ENCODE data around the gene CAP2. TPM values are rescaled to one million over a fixed set of nuclear protein-coding genes. Genes with fewer than 3 reads are reported as not detected.

CAP2 gene
- total and polyA plus RNA-seq, 3 donors from 2014 or later, result 1.6 to 5.2 (median 2.9) TPM

DNA sequence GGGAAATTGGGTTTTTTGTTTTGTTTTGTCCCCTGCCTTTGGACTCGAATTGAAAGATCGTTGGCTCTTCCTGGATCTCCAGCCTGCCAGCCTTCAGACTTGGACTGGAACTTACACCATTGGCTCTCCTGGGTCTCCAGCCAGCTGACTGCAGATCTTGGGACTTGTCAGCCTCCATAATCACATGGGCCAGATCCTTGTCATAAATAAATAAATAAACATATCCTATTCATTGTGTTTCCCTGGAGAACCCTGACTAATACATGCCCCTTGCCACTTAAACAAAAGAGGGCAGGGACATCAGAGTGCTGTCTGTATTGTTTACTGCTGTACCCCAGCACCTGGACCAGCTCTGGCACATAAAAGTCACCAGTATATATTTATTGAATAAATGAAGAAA, 101.5 kb downstream of the CAP2 start:
- Histone ChIP-seq H3K36me3 (ENCODE audit: low read depth, missing control alignments) (no peaks in the 10 kb centered on the region), H3K9me3 (no peaks in the 10 kb centered on the region), H3K4me1 (no peaks in the 10 kb centered on the region), H3K27me3 (no peaks in the 10 kb centered on the region), H3K4me3 (no peak overlapping the region), H3K27ac (no peak overlapping the region)
- intact Hi-C loops (cut with DNase I; ENCODE audit: low total_unique reads), result no loop called here
- TF ChIP-seq POLR2A (IDR thresholded peaks at IDR 0.05), result no peak
- TF ChIP-seq, protein P1, sequence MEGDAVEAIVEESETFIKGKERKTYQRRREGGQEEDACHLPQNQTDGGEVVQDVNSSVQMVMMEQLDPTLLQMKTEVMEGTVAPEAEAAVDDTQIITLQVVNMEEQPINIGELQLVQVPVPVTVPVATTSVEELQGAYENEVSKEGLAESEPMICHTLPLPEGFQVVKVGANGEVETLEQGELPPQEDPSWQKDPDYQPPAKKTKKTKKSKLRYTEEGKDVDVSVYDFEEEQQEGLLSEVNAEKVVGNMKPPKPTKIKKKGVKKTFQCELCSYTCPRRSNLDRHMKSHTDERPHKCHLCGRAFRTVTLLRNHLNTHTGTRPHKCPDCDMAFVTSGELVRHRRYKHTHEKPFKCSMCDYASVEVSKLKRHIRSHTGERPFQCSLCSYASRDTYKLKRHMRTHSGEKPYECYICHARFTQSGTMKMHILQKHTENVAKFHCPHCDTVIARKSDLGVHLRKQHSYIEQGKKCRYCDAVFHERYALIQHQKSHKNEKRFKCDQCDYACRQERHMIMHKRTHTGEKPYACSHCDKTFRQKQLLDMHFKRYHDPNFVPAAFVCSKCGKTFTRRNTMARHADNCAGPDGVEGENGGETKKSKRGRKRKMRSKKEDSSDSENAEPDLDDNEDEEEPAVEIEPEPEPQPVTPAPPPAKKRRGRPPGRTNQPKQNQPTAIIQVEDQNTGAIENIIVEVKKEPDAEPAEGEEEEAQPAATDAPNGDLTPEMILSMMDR (IDR thresholded peaks at IDR 0.05), result no peak
- WGBS, 2 donors, result 92 to 94% methylated on average over 2 of the region's 2 CpGs
- DNase-seq, result no peak

DNA sequence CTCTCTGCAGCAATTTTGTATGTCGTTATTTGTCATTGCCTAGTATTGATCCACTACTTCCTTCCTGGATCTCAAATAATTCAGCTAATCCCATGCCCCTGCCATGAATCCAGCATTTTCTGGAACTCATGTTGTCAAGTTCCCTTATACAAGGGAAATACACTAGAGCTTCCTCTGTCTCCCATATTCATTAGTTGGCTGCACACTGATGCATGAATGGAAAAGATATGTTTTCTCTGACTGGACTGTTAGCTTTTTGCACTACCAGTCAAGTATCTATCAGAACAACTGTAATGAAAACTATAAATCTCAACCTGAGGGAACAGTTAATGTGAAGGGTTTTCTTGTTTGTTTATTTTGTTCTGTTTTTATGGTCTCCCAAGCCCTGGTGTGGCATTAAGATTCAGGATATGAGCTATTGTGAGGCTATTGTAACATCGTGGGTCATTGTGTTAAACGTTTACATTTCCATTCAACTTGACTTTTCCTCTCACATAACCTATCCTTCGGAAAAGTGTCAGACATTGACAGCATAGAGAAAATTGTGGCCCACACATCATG, 104.2 kb downstream of the CAP2 start:
- no peak for DNase-seq
- 69 to 72% methylated on average over 4 of the region's 4 CpGs for WGBS, 2 donors
- no peak overlapping the region for H3K27ac ChIP-seq
- H3K36me3 ChIP-seq (ENCODE audit: low read depth, missing control alignments), result no peaks in the 10 kb centered on the region
- H3K27me3 ChIP-seq, result no peaks in the 10 kb centered on the region
- no peak overlapping the region for H3K4me3 ChIP-seq
- TF ChIP-seq, protein P1 (IDR thresholded peaks at IDR 0.05), result no peak
- TF ChIP-seq POLR2A (IDR thresholded peaks at IDR 0.05), result no peak
- intact Hi-C loops (cut with DNase I; ENCODE audit: low total_unique reads), result no loop called here
- no peaks in the 10 kb centered on the region for H3K9me3 ChIP-seq
- H3K4me1 ChIP-seq, result no peaks in the 10 kb centered on the region

DNA sequence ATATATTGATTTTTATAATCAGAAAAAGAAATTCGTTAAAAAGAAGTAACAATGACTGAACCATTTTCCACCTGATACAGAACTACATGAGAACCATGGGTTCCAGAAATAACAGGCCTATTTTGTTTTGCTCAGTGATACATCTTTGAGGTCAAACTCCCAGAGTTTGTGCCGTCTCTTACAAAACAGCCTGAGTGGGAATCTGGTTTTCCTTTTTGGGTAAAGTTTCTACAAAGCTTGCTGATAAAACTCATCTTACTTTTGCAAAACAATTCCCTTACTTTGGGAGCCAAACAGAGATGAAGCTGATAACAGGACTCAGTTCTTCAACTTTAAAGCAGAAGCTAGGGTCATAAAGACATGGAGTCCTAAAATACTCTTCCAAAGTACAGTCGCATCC, 108.0 kb downstream of the CAP2 start:
- intact Hi-C loops (cut with DNase I; ENCODE audit: low total_unique reads), result no loop called here
- no peak overlapping the region for H3K27ac ChIP-seq
- TF ChIP-seq, protein P1 (IDR thresholded peaks at IDR 0.05), result no peak
- TF ChIP-seq POLR2A (IDR thresholded peaks at IDR 0.05), result no peak
- no peaks in the 10 kb centered on the region for H3K9me3 ChIP-seq
- DNase-seq, result no peak
- H3K27me3 ChIP-seq, result no peaks in the 10 kb centered on the region
- H3K4me3 ChIP-seq, result no peak overlapping the region
- H3K4me1 ChIP-seq, result no peaks in the 10 kb centered on the region
- H3K36me3 ChIP-seq (ENCODE audit: low read depth, missing control alignments), result no peaks in the 10 kb centered on the region
- 76 to 84% methylated on average over 3 of the region's 3 CpGs for WGBS, 2 donors

DNA sequence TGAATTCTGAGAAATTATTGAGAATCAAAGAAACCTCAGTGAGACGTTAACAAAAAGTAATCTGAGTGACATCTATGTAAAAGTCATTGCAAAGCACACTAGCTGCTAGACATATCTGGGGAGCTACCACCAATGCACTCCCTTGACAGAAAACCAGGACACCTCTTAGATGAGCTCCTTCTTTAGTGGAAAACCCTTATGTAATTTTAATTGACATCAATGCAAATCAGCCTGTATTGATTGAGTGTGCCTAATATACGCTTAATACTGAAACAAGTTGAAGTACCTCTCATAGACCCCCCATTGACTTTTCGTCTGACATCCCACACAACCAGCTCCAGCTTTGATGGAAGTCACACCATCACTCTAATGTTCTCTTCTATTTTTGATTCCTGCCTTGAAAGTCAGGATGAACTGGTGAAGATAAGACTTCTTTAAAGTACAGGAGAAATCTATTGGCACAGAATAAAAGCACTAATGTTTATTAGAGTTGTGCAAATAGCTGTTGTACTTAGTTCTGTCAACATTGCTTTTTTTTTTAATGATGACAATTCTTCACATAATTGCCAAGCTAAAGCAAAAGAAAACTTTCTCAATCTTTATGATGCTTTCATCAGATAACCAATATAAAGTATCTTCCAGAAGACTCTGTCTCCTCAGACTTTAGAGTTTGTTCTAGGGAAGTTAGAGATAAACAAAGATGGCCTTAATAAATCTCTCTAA, 108.7 kb downstream of the CAP2 start:
- WGBS, 2 donors, result 85 to 91% methylated on average over 3 of the region's 3 CpGs
- no peaks in the 10 kb centered on the region for H3K36me3 ChIP-seq (ENCODE audit: low read depth, missing control alignments)
- no peak for DNase-seq
- H3K27me3 ChIP-seq, result no peaks in the 10 kb centered on the region
- intact Hi-C loops (cut with DNase I; ENCODE audit: low total_unique reads), result no loop called here
- no peaks in the 10 kb centered on the region for H3K9me3 ChIP-seq
- H3K4me3 ChIP-seq, result no peak overlapping the region
- no peaks in the 10 kb centered on the region for H3K4me1 ChIP-seq
- H3K27ac ChIP-seq, result no peak overlapping the region
- no peak for TF ChIP-seq POLR2A (IDR thresholded peaks at IDR 0.05)
- TF ChIP-seq, protein P1 (IDR thresholded peaks at IDR 0.05), result no peak

DNA sequence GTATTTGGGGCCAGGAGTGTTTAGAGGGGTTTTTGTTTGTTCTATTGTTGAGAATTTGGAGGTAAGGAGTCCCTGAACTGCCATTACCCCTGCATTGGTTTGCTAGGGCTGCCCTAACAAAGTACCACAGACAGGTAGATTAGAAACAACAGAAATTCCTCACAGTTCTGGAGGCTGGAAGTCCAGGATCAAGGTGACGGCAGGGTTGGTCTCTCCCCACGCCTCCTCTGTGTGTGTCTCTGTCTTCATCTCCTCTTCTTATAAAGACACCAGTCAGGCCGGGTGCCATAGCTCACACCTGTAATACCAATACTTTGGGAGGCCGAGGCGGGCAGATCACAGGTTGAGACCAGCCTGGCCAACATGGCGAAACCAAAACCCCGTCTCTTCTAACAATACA, 109.7 kb downstream of the CAP2 start:
- Histone ChIP-seq H3K36me3 (ENCODE audit: low read depth, missing control alignments) (no peaks in the 10 kb centered on the region), H3K9me3 (no peaks in the 10 kb centered on the region), H3K27ac (no peak overlapping the region), H3K27me3 (no peaks in the 10 kb centered on the region), H3K4me1 (no peaks in the 10 kb centered on the region), H3K4me3 (no peak overlapping the region)
- no peak for TF ChIP-seq POLR2A (IDR thresholded peaks at IDR 0.05)
- TF ChIP-seq, protein P1 (IDR thresholded peaks at IDR 0.05), result no peak
- DNase-seq, result no peak
- intact Hi-C loops (cut with DNase I; ENCODE audit: low total_unique reads), result no loop called here
- WGBS, 2 donors, result 94 to 97% methylated on average over 7 of the region's 7 CpGs

All from testis (tissue), 3 donors.